Activated CD4-positive, alpha-beta T cell treated with anti-CD3 and anti-CD28 coated beads, Interleukin-2, amount 10 ng/mL, durations not matched to agents 24 days and 14 days (primary cell): ENCODE data around the gene CD247. TPM values are rescaled to one million over a fixed set of nuclear protein-coding genes. Genes with fewer than 3 reads are reported as not detected.

ENCODE experiments used
- DNase-seq: peaks from one replicate; pipeline ENCODE4 v3.0.0; 2022
- H3K27ac Mint-ChIP-seq: one replicate; pipeline ENCODE4 v1.8.0; 2022; ENCODE audit warnings: mild to moderate bottlenecking, mixed read lengths
- H3K27me3 Mint-ChIP-seq: one replicate; pipeline ENCODE4 v1.8.0; 2022; ENCODE audit warnings: mixed read lengths
- H3K36me3 Mint-ChIP-seq: one replicate; pipeline ENCODE4 v1.8.0; 2022; ENCODE audit warnings: low read depth, mild to moderate bottlenecking, mixed read lengths
- H3K4me1 Mint-ChIP-seq: one replicate; pipeline ENCODE4 v1.8.0; 2021; ENCODE audit warnings: mixed read lengths
- H3K4me3 Mint-ChIP-seq: one replicate; pipeline ENCODE4 v1.8.0; 2022; ENCODE audit warnings: mild to moderate bottlenecking, moderate library complexity, mixed read lengths
- H3K9me3 Mint-ChIP-seq: one replicate; pipeline ENCODE4 v1.8.0; 2021; ENCODE audit warnings: mixed read lengths
- intact Hi-C: fragments of 100-400 bp; cut with micrococcal nuclease; formaldehyde crosslinking; loops from one replicate; pipeline ENCODE4 v1.15.1; 2023
- total RNA-seq: library from RNA; stranded (reverse); gene quantifications from 2 replicates; pipeline ENCODE4 v1.2.3, GENCODE V29; 2022

Gene CD247
- total RNA-seq, 1 donor from 2014 or later: 183 TPM

- H3K36me3 Mint-ChIP-seq: peaks cover 32% of the 10 kb centered on the region
- no peak overlapping the region for H3K27ac Mint-ChIP-seq
- DNase-seq: no peak
- no peak overlapping the region for H3K4me3 Mint-ChIP-seq
- intact Hi-C loops: no loop called here
- H3K9me3 Mint-ChIP-seq: no peaks in the 10 kb centered on the region
- no peaks in the 10 kb centered on the region for H3K27me3 Mint-ChIP-seq
- peaks cover 29% of the 10 kb centered on the region for H3K4me1 Mint-ChIP-seq
These were observed 54.3 kb downstream of the CD247 start for GRCh38 chr1:167463875-167464575.

GRCh38 chr1:167463080-167463479 lies 55.2 kb downstream of the CD247 start:
- H3K4me1 Mint-ChIP-seq: peaks cover 22% of the 10 kb centered on the region

GRCh38 chr1:167462341-167462740 lies 56.0 kb downstream of the CD247 start:
- Mint-ChIP-seq H3K27ac (no peak overlapping the region), H3K4me1 (peaks cover 23% of the 10 kb centered on the region), H3K9me3 (no peaks in the 10 kb centered on the region), H3K4me3 (no peak overlapping the region), H3K36me3 (peaks cover 35% of the 10 kb centered on the region), H3K27me3 (no peaks in the 10 kb centered on the region)
- intact Hi-C loops: no loop called here
- DNase-seq: no peak

More at GRCh38 chr1:167463080-167463479, 55.2 kb downstream of the CD247 start:
- Mint-ChIP-seq H3K4me3 (no peak overlapping the region), H3K9me3 (no peaks in the 10 kb centered on the region), H3K36me3 (peaks cover 31% of the 10 kb centered on the region), H3K27ac (no peak overlapping the region), H3K27me3 (no peaks in the 10 kb centered on the region)
- DNase-seq: no peak
- intact Hi-C loops: no loop called here

- peak overlapping the region; percentile 42 for H3K27ac Mint-ChIP-seq
- peaks cover 35% of the 10 kb centered on the region for H3K4me1 Mint-ChIP-seq
- H3K9me3 Mint-ChIP-seq: no peaks in the 10 kb centered on the region
- no peak for DNase-seq
- intact Hi-C loops: no loop called here
- H3K27me3 Mint-ChIP-seq: no peaks in the 10 kb centered on the region
- H3K4me3 Mint-ChIP-seq: no peak overlapping the region
- peaks cover 35% of the 10 kb centered on the region for H3K36me3 Mint-ChIP-seq
These were observed 57.5 kb downstream of the CD247 start for GRCh38 chr1:167460836-167461235.

DNA sequence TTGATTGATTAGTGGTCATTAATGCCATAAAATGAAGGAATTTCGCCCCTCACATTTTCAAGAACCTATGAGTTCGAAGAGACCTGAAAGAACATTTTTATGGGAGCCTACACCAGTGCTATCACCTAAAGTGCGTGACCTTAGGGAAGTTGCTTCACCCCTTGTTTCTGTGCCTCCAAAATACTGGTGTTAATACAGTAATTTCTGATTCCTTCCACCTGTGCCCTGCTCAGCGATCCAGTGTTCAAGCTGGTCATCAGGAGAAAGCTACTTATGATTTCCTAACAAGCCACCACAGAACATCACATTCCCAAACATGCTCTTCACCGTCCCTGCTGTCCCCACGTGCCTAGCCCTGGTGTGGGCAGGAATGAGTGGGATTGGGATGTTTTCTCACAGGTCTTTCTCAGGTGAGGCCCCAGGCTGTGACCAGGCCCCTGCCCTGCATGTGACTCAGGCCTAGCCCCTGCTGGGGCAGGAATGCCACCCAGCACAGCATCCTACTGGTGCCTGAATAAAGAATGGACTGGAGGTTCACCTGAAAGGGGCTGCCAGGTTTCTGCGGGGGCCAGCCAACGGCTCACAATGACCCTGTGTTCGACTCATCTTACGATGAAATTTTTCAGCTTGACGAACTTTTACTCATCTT lies 60.3 kb downstream of the CD247 start:
- H3K9me3 Mint-ChIP-seq: no peaks in the 10 kb centered on the region
- H3K4me1 Mint-ChIP-seq: peaks cover 38% of the 10 kb centered on the region
- H3K27ac Mint-ChIP-seq: no peak overlapping the region
- no peaks in the 10 kb centered on the region for H3K27me3 Mint-ChIP-seq
- H3K4me3 Mint-ChIP-seq: no peak overlapping the region
- no peak for DNase-seq
- intact Hi-C loops: loop anchor here (5.0 kb wide), 1 partner anchor 254 kb away; no protein-coding TSS in a partner anchor
- peaks cover 32% of the 10 kb centered on the region for H3K36me3 Mint-ChIP-seq

DNA sequence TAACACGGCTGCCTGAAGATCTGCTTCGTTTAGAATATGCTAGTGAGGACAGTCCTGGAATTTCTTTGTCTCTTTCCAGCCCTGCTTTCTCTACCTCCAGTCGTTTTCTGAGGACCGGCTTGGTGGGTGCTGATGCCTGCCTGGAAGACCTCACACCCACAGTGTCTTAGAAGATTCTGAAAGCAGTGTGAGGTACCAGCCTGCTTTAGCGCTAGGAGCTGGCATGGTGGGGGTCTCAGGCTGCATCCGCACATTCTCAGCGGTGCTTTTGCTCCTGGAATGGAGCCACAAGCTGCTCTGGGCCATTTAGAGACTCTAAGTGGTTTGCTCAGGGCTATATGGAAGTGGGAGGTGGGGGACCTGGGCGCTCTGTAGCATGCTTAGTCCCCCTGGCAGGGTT lies 61.4 kb downstream of the CD247 start:
- H3K36me3 Mint-ChIP-seq: peaks cover 36% of the 10 kb centered on the region
- H3K4me3 Mint-ChIP-seq: peak overlapping the region; percentile 86
- peaks cover 42% of the 10 kb centered on the region for H3K4me1 Mint-ChIP-seq

DNA sequence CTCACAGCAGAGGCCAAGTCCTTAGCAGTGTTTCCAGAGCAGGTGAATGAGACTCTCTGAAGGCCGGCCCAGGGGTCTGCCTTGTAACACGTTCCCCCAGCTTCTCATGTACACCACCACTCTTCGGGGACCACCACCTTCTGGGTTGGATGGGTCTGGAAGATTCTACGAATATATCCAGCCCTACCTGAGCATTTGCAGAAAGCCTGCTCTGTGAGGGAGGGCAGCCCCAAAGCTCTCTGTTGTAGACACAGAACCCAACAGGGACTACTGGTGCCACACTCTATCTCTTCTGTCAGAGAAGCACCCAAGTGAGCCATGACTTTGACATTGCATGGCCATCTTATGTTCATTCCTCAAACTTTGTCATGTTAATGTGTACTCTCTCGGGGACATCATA lies 61.8 kb downstream of the CD247 start:
- intact Hi-C loops: loop anchor here (1.0 to 5.0 kb wide), 4 partner anchors 9 to 256 kb away; no protein-coding TSS in a partner anchor
- DNase-seq: no peak
- H3K4me3 Mint-ChIP-seq: peak overlapping the region; percentile 86
- peaks cover 33% of the 10 kb centered on the region for H3K36me3 Mint-ChIP-seq
- no peaks in the 10 kb centered on the region for H3K9me3 Mint-ChIP-seq
- H3K27ac Mint-ChIP-seq: peak overlapping the region; percentile 77
- H3K4me1 Mint-ChIP-seq: peaks cover 41% of the 10 kb centered on the region
- no peaks in the 10 kb centered on the region for H3K27me3 Mint-ChIP-seq

More for the DNA sequence above, 61.4 kb downstream of the CD247 start:
- intact Hi-C loops: loop anchor here (1.0 to 5.0 kb wide), 4 partner anchors 10 to 255 kb away; no protein-coding TSS in a partner anchor
- no peaks in the 10 kb centered on the region for H3K27me3 Mint-ChIP-seq
- H3K27ac Mint-ChIP-seq: peak overlapping the region; percentile 77
- DNase-seq: no peak
- H3K9me3 Mint-ChIP-seq: no peaks in the 10 kb centered on the region

DNA sequence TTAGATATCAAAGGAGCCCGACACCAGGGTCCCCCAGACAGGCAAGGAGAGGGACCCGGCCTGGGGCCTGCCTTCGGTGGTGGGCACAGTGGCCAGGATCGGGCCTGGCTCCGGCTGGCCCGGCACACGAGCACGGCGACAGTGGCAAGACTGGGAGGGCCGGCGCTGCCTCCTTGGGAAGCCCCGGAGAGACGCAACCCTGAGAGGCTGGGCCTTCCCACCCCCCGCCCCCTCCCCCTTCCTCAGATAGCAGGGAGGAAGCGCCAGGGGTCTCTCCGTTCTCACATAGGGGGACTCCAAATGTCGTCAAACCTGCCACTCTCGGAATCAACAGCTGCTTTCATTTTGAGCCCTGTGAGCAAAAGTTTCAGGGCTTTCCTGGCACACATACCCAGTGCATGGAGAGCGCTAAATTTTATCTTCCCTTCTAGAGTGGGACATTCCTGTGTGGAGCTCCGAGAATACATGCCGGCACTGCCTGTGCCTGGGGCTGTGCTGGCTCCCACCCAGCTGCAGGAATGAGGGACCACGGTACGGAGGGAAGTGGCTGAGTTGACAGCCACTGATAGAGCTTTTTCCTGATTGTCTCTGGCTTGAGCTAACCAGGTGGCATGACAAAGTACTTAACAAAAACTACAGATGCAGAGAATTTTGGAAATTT lies 62.4 kb downstream of the CD247 start:
- intact Hi-C loops: loop anchor here (1.0 to 5.0 kb wide), 5 partner anchors 9 to 256 kb away; no protein-coding TSS in a partner anchor
- peak overlapping the region; percentile 86 for H3K4me3 Mint-ChIP-seq
- peak; percentile 82 for DNase-seq
- H3K36me3 Mint-ChIP-seq: peaks cover 30% of the 10 kb centered on the region
- peaks cover 45% of the 10 kb centered on the region for H3K4me1 Mint-ChIP-seq
- peak overlapping the region; percentile 77 for H3K27ac Mint-ChIP-seq
- H3K27me3 Mint-ChIP-seq: no peaks in the 10 kb centered on the region
- no peaks in the 10 kb centered on the region for H3K9me3 Mint-ChIP-seq

GRCh38 chr1:167454894-167455785 lies 63.2 kb downstream of the CD247 start:
- Mint-ChIP-seq H3K4me1 (peaks cover 50% of the 10 kb centered on the region), H3K9me3 (no peaks in the 10 kb centered on the region), H3K4me3 (peak overlapping the region; percentile 86), H3K36me3 (peaks cover 32% of the 10 kb centered on the region), H3K27ac (peak overlapping the region; percentile 77), H3K27me3 (no peaks in the 10 kb centered on the region)
- intact Hi-C loops: loop anchor here (1.0 to 5.0 kb wide), 3 partner anchors 59 to 257 kb away; no protein-coding TSS in a partner anchor
- peak; percentile 94 for DNase-seq

GRCh38 chr1:167454304-167454893 lies 63.9 kb downstream of the CD247 start:
- no peak for DNase-seq
- no peaks in the 10 kb centered on the region for H3K9me3 Mint-ChIP-seq
- peaks cover 30% of the 10 kb centered on the region for H3K36me3 Mint-ChIP-seq
- peak overlapping the region; percentile 77 for H3K27ac Mint-ChIP-seq
- peaks cover 47% of the 10 kb centered on the region for H3K4me1 Mint-ChIP-seq
- H3K4me3 Mint-ChIP-seq: peak overlapping the region; percentile 86
- H3K27me3 Mint-ChIP-seq: no peaks in the 10 kb centered on the region
- intact Hi-C loops: loop anchor here (1.0 to 2.0 kb wide), 2 partner anchors 60 to 78 kb away; no protein-coding TSS in a partner anchor

- intact Hi-C loops: no loop called here
- peak overlapping the region; percentile 16 for H3K27ac Mint-ChIP-seq
- H3K36me3 Mint-ChIP-seq: peaks cover 26% of the 10 kb centered on the region
- peak overlapping the region; percentile 62 for H3K4me3 Mint-ChIP-seq
- H3K9me3 Mint-ChIP-seq: no peaks in the 10 kb centered on the region
- H3K4me1 Mint-ChIP-seq: peaks cover 53% of the 10 kb centered on the region
- DNase-seq: no peak
- H3K27me3 Mint-ChIP-seq: no peaks in the 10 kb centered on the region
These were observed 65.2 kb downstream of the CD247 start for GRCh38 chr1:167453123-167453522.

GRCh38 chr1:167452483-167452882 lies 65.8 kb downstream of the CD247 start:
- H3K27ac Mint-ChIP-seq: no peak overlapping the region
- H3K4me3 Mint-ChIP-seq: peak overlapping the region; percentile 28

GRCh38 chr1:167450843-167451242 lies 67.5 kb downstream of the CD247 start:
- Mint-ChIP-seq H3K4me1 (peaks cover 54% of the 10 kb centered on the region), H3K27me3 (no peaks in the 10 kb centered on the region), H3K36me3 (peaks cover 28% of the 10 kb centered on the region), H3K4me3 (peak overlapping the region; percentile 79), H3K9me3 (no peaks in the 10 kb centered on the region), H3K27ac (peak overlapping the region; percentile 88)
- intact Hi-C loops: no loop called here
- DNase-seq: peak; percentile 75

More at GRCh38 chr1:167452483-167452882, 65.8 kb downstream of the CD247 start:
- Mint-ChIP-seq H3K27me3 (no peaks in the 10 kb centered on the region), H3K9me3 (no peaks in the 10 kb centered on the region), H3K36me3 (peaks cover 24% of the 10 kb centered on the region), H3K4me1 (peaks cover 56% of the 10 kb centered on the region)
- no peak for DNase-seq
- intact Hi-C loops: no loop called here
